Heart left ventricle (tissue), 16 donors: ENCODE measurements around the gene TIGD4. TPM values are rescaled to one million over a fixed set of nuclear protein-coding genes. Genes with fewer than 3 reads are reported as not detected.
"Not testable (repeated sequence)": the region's sequence is repeated elsewhere in the genome, so short reads cannot be mapped to it uniquely, and the experiment has no call there.

Experiments
- ATAC-seq, 4 donors: fragments of 200-7000 bp; cut with Tn5 transposase; one replicate each; pipeline ENCODE4 v1.9.1; 2020 to 2022; ENCODE audit warnings: moderate library complexity in 4 of 4, mild to moderate bottlenecking in 3 of 4, moderate number of reproducible peaks in 1 of 4
- DNase-seq, 5 donors: peaks; one replicate each; pipeline ENCODE4 v3.0.0-alpha.2; 2020
- H3K27ac ChIP-seq, 12 donors: fragments of 200-600 bp; sonication (generic) in 4 of 12; one replicate each; pipeline versions ENCODE4 v1.5.0 to v1.8.0; 2016 to 2022; ENCODE audit warnings: mild to moderate bottlenecking in 2 of 12
- H3K27me3 ChIP-seq, 9 donors: fragments of 200-600 bp; sonication (generic) in 2 of 9; one replicate each; pipeline versions ENCODE4 v1.5.1 to v1.8.0; 2016 to 2022; ENCODE audit warnings: mild to moderate bottlenecking in 3 of 9
- H3K36me3 ChIP-seq, 9 donors: fragments of 200-600 bp; sonication (generic) in 2 of 9; one replicate each; pipeline versions ENCODE4 v1.5.0 to v1.8.0; 2018 to 2022; ENCODE audit warnings: mild to moderate bottlenecking in 2 of 9
- H3K4me1 ChIP-seq, 12 donors: fragments of 200-600 bp; sonication (generic) in 4 of 12; one replicate each; pipeline versions ENCODE4 v1.5.0 to v1.8.0; 2016 to 2022; ENCODE audit warnings: mild to moderate bottlenecking in 3 of 12
- H3K4me3 ChIP-seq, 12 donors: fragments of 200-600 bp; sonication (generic) in 4 of 12; one replicate each; pipeline versions ENCODE4 v1.5.0 to v1.8.0; 2017 to 2022; ENCODE audit warnings: mild to moderate bottlenecking in 9 of 12, moderate library complexity in 4 of 12
- H3K9me3 ChIP-seq, 12 donors: fragments of 200-600 bp; sonication (generic) in 4 of 12; one replicate each; pipeline versions ENCODE4 v1.5.0 to v1.8.0; 2016 to 2022; ENCODE audit warnings: mild to moderate bottlenecking in 1 of 12
- CTCF ChIP-seq, 12 donors: fragments of 200-600 bp; sonication (generic) in 4 of 12; IDR thresholded peaks; one replicate each; pipeline versions ENCODE4 v1.5.0 to v1.8.0; 2018 to 2022; ENCODE audit warnings: antibody characterized with exemption in 12 of 12, mild to moderate bottlenecking in 5 of 12
- POLR2A ChIP-seq, 2 donors: fragments of 450-650 bp; IDR thresholded peaks; one replicate each; pipeline ENCODE4 v1.6.1; 2017; ENCODE audit warnings: antibody characterized with exemption in 2 of 2, mild to moderate bottlenecking in 2 of 2, moderate library complexity in 2 of 2
- WGBS, 4 donors: extraction: QIAGEN DNeasy Blood & Tissue Kit in 2 of 4; methylation state at CpG; one replicate each; pipeline versions ENCODE4 v1.1.5 to v1.1.7; 2013 to 2018; 5-methylcytosine and 5-hydroxymethylcytosine counted together
- intact Hi-C, 10 donors: fragments of 100-400 bp; cut with DNase I; formaldehyde crosslinking; loops; one replicate each; pipeline versions ENCODE4 v1.11.1 to v1.14.2; 2022
- polyA plus RNA-seq, 2 donors: library from polyadenylated mRNA; stranded (reverse); fragments of 200-250 nt; gene quantifications; one replicate each; pipeline ENCODE4 v1.2.3, GENCODE V29; 2013
- total RNA-seq, 9 donors: library from RNA; depleted of rRNA in 2 of 9; stranded (reverse); fragments of >200 nt in 2 of 9; fragmentation: NEBNext Ultra II Directional in 3 of 9; extraction: Animal tissue kit (Norgen Biotek cat#: 25700) in 3 of 9; gene quantifications; one replicate each; pipeline versions ENCODE4 v1.1.0 to v1.2.4, GENCODE V29; 2016 to 2023
- donor health status: ischemic (EF 13 %, LVEDD 7.1; RV severe dilation, severe dysfunction).
- donor health status: healthy with polysubstance abuse.
- donor health status: DM: no; HTN: yes; CAD: no.
- donor health status: DM: no; HTN: no; CAD: no.
- donor health status: ischemic (EF 25% LVEDD 6.9; RV normal size, moderate dysfunction).
- donor health status: ischemic (EF 25% LVEDD 5.7; RV mildly dilated, moderate dysfunction).
- donor health status: healthy.
- donor health status: DM: yes; HTN: yes; CAD: no.
- donor health status: ischemic (EF 35%, LVEDD 5.7; RV mildly dilated, moderate dysfunction).
- donor health status: nonischemic (EF 11% LVEDD 7.7; RV severe dilation, severe dysfunction).
- donor health status: DM: yes; HTN: yes; CAD: no.
- donor health status: PGD.
- donor health status: ischemic (EF 29% LVEDD 5.4; RV normal size, mild dysfunction).
- donor health status: nonischemic (EF 23%, LVEDD 6.1; RV moderate dilation, normal function).

TIGD4 gene
- total and polyA plus RNA-seq, 11 donors, result 0.15 to 0.50 (median 0.32) TPM; not detected in 1

- WGBS, 4 donors, result 59 to 75% (median 63%) methylated on average over 3 of the region's 3 CpGs
- intact Hi-C loops, result no loop called here
Observed at GRCh38 chr4:152771741-152772533, 7.6 kb downstream of the TIGD4 start.

DNA sequence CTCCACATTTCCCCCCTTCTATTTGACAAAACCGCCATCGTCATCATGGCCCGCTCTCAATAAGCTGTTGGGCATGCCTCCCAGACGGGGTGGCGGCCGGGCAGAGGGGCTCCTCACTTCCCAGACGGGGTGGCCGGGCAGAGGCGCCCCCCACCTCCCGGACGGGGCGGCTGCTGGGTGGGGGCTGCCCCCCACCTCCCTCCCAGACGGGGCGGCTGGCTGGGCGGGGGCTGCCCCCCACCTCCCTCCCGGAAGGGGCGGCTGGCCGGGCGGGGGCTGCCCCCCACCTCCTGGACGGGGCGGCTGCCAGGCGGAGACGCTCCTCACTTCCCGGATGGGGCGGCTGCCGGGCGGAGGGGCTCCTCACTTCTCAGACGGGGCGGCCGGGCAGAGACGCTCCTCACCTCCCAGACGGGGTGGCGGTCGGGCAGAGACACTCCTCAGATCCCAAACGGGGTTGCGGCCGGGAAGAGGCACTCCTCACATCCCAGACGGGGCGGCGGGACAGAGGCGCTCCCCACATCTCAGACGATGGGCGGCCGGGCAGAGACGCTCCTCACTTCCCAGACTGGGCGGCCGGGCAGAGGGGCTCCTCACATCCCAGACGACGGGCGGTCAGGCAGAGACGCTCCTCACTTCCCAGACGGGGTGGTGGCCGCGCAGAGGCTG, 14.3 kb downstream of the TIGD4 start:
- H3K36me3 ChIP-seq, H3K27me3 ChIP-seq, H3K9me3 ChIP-seq, H3K4me3 ChIP-seq, H3K4me1 ChIP-seq, ATAC-seq, intact Hi-C loops, H3K27ac ChIP-seq, DNase-seq: not testable (repeated sequence)
- WGBS, 4 donors, result 91 to 99% (median 93%) methylated on average over 15 to 54 of the region's 54 CpGs

More at GRCh38 chr4:152771741-152772533, 7.6 kb downstream of the TIGD4 start:
- Histone ChIP-seq H3K27me3 (no peaks in the 10 kb centered on the region), H3K36me3 (no peaks in the 10 kb centered on the region), H3K9me3 (no peaks in the 10 kb centered on the region), H3K4me1 (no peaks in the 10 kb centered on the region), H3K4me3 (no peak overlapping the region), H3K27ac (no peak overlapping the region)
- ATAC-seq, result no peak
- TF ChIP-seq POLR2A (IDR thresholded peaks at IDR 0.05), result no peak
- TF ChIP-seq CTCF (IDR thresholded peaks at IDR 0.05), result no peak
- DNase-seq, result no peak

GRCh38 chr4:152763796-152764195, 15.7 kb downstream of the TIGD4 start:
- Histone ChIP-seq H3K4me1 (peaks cover 0 to 3% (median 0%) of the 10 kb centered on the region in 12 donors), H3K4me3 (no peak overlapping the region), H3K36me3 (no peaks in the 10 kb centered on the region), H3K27ac (no peak overlapping the region), H3K9me3 (no peaks in the 10 kb centered on the region), H3K27me3 (no peaks in the 10 kb centered on the region)
- DNase-seq, result no peak
- intact Hi-C loops, result no loop called here
- no peak for ATAC-seq
- WGBS, 4 donors, result 93 to 100% (median 99%) methylated on average over 1 of the region's 1 CpG
- TF ChIP-seq CTCF (IDR thresholded peaks at IDR 0.05), result no peak
- no peak for TF ChIP-seq POLR2A (IDR thresholded peaks at IDR 0.05)

GRCh38 chr4:152748619-152749018, 30.9 kb downstream of the TIGD4 start:
- intact Hi-C loops, result no loop called here
- H3K9me3 ChIP-seq, result peaks cover 0 to 13% (median 0%) of the 10 kb centered on the region in 12 donors
- DNase-seq (no peak), ATAC-seq (peak in 1 of 4 donors; percentile 24)
- H3K4me1 ChIP-seq, result no peaks in the 10 kb centered on the region
- no peaks in the 10 kb centered on the region for H3K27me3 ChIP-seq
- H3K36me3 ChIP-seq, result no peaks in the 10 kb centered on the region
- no peak overlapping the region for H3K27ac ChIP-seq
- 91 to 97% (median 93%) methylated on average over 9 of the region's 9 CpGs for WGBS, 4 donors
- no peak overlapping the region for H3K4me3 ChIP-seq
- no peak for TF ChIP-seq CTCF (IDR thresholded peaks at IDR 0.05)
- TF ChIP-seq POLR2A (IDR thresholded peaks at IDR 0.05), result no peak
